Measurements from ENCODE around the gene CYSTM1.

DNA sequence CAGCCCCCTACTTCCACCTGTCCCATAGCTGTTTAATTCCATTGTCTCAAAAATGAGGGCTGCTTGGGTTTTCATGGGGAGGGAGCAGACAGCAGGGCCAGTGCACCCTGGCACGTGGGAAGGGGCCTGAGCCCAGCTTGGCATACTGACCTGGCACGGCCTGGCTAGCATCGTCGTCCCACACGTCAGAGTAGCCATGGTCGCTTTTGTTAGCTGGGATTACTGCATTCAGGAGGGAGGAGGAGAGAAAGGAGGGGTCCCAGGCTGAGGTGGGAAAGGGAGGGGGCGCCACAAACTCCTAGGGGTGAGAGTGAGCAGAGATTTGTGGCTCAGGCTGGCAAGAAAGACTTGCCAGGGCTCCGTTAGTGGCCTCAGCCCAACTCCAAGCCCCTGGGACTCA is 21.1 kb upstream of the CYSTM1 start:
- TF ChIP-seq, protein P1, sequence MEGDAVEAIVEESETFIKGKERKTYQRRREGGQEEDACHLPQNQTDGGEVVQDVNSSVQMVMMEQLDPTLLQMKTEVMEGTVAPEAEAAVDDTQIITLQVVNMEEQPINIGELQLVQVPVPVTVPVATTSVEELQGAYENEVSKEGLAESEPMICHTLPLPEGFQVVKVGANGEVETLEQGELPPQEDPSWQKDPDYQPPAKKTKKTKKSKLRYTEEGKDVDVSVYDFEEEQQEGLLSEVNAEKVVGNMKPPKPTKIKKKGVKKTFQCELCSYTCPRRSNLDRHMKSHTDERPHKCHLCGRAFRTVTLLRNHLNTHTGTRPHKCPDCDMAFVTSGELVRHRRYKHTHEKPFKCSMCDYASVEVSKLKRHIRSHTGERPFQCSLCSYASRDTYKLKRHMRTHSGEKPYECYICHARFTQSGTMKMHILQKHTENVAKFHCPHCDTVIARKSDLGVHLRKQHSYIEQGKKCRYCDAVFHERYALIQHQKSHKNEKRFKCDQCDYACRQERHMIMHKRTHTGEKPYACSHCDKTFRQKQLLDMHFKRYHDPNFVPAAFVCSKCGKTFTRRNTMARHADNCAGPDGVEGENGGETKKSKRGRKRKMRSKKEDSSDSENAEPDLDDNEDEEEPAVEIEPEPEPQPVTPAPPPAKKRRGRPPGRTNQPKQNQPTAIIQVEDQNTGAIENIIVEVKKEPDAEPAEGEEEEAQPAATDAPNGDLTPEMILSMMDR (IDR thresholded peaks at IDR 0.05): no peak
- TF ChIP-seq EZH2 (IDR thresholded peaks at IDR 0.05; ENCODE audit: borderline replicate concordance, insufficient read depth, low read depth, low read length, poor library complexity, severe bottlenecking): no peak

All from B cell (primary cell).